Keratinocyte (primary cell): ENCODE measurements around the gene MAB21L1.

Experiments
- CTCF ChIP-seq, 3 experiments: IDR thresholded peaks in 1 of 3; conservative IDR thresholded peaks in 1 of 3; optimal IDR thresholded peaks in 1 of 3; 2 replicates in 2 of 3; 3 replicates in 1 of 3; pipeline versions ENCODE3 to v1.5.1; 2011; ENCODE audit warnings: low read length in 3 of 3, mild to moderate bottlenecking in 3 of 3, moderate library complexity in 2 of 3, control low read depth in 1 of 3, inconsistent platforms in 1 of 3; ENCODE audit not compliant: insufficient read depth in 2 of 3; ENCODE audit errors: extremely low read depth in 1 of 3
- EZH2 ChIP-seq: IDR thresholded peaks from one replicate; pipeline ENCODE4 v1.6.1; 2012; ENCODE audit warnings: inconsistent platforms, mild to moderate bottlenecking, low read length, moderate library complexity

DNA sequence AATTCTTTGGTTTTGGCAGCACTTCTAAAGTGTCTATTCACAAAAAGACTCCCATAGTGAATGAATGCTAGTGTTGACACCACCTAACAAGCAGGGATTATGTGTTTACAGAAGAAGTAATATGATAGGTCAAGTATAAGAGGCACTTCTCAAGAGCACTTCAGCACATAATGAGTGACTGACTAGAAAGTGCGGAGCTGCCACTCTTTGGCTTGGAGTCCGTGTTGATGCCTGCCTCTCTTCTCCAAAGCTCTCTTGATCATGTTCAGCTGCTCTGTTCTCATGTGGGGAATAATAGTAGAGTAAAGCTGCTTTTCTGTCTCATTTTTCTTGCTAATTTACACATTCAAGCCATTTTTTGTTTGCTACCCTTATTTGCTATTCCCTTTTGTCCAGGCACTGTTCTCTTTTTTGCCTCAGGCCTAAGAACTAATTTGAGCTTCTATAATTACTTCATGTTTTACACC, 22.7 kb upstream of the MAB21L1 start:
- no peak for TF ChIP-seq CTCF (optimal IDR thresholded peaks at IDR 0.05 in 1 of 3, IDR thresholded peaks at IDR 0.05 in 1 of 3, conservative IDR thresholded peaks at IDR 0.05 in 1 of 3; ENCODE audit: extremely low read depth in 1 of 3, insufficient read depth in 2 of 3, low read length in 3 of 3)
- TF ChIP-seq EZH2: no peak
